GM23338 (cell line): ENCODE results near the gene NPM3.

ENCODE experiments used
- CTCF ChIP-seq, 2 experiments: fragments of 200-600 bp in 1 of 2; sonication (generic) in 1 of 2; conservative IDR thresholded peaks; 2 replicates each; pipeline versions ENCODE4 v1.5.1 to v1.6.1; 2016 to 2017; ENCODE audit warnings: antibody characterized with exemption in 2 of 2, low read depth in 2 of 2, mild to moderate bottlenecking in 2 of 2, moderate library complexity in 1 of 2
- EZH2 ChIP-seq: fragments of 200-600 bp; sonication (generic); IDR thresholded peaks from one replicate; pipeline ENCODE4 v1.8.0; 2017; ENCODE audit warnings: antibody characterized with exemption, mild to moderate bottlenecking, low read depth; ENCODE audit not compliant: unreplicated experiment
- EZH2phosphoT487 ChIP-seq: fragments of 200-600 bp; sonication (generic); IDR thresholded peaks from one replicate; pipeline ENCODE4 v1.8.1; 2018; ENCODE audit warnings: antibody characterized with exemption; ENCODE audit not compliant: unreplicated experiment
- NANOG ChIP-seq: IDR thresholded peaks from 2 replicates; pipeline ENCODE4 v1.6.1; 2016; ENCODE audit warnings: antibody characterized with exemption, borderline replicate concordance
- POLR2AphosphoS5 ChIP-seq: IDR thresholded peaks from 2 replicates; pipeline ENCODE4 v1.6.1; 2016; ENCODE audit warnings: antibody characterized with exemption, low read depth
- REST ChIP-seq: IDR thresholded peaks from one replicate; pipeline ENCODE4 v1.6.1; 2018; ENCODE audit warnings: antibody characterized with exemption; ENCODE audit not compliant: unreplicated experiment
- STAT1 ChIP-seq: IDR thresholded peaks from one replicate; pipeline ENCODE4 v1.6.1; 2016; ENCODE audit warnings: antibody characterized with exemption; ENCODE audit not compliant: unreplicated experiment
- ZNF114 ChIP-seq: fragments of 250-450 bp; sonication (Bioruptor Pico); IDR thresholded peaks from 2 replicates; pipeline ENCODE4 v1.5.0; 2020; ENCODE audit warnings: mild to moderate bottlenecking, moderate library complexity
- TF ChIP-seq, protein P1 (sequence below): IDR thresholded peaks from 2 replicates; pipeline ENCODE4 v1.6.1; 2016; ENCODE audit warnings: antibody characterized with exemption

GRCh38 chr10:101772895-101773761 is 10.1 kb downstream of the NPM3 start:
- TF ChIP-seq CTCF (conservative IDR thresholded peaks at IDR 0.05; ENCODE audit: low read depth in 2 of 2) (no peak), EZH2phosphoT487 (no peak), REST (no peak), POLR2AphosphoS5 (no peak), EZH2 (peak; percentile 43), STAT1 (no peak), NANOG (no peak), ZNF114 (CRISPR knock-in tag) (no peak)
- TF ChIP-seq, protein P1, sequence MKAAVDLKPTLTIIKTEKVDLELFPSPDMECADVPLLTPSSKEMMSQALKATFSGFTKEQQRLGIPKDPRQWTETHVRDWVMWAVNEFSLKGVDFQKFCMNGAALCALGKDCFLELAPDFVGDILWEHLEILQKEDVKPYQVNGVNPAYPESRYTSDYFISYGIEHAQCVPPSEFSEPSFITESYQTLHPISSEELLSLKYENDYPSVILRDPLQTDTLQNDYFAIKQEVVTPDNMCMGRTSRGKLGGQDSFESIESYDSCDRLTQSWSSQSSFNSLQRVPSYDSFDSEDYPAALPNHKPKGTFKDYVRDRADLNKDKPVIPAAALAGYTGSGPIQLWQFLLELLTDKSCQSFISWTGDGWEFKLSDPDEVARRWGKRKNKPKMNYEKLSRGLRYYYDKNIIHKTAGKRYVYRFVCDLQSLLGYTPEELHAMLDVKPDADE = no peak
